IMR-90 (cell line): ENCODE data around the gene TRAF3IP1.

ENCODE experiments used
- CTCF ChIP-seq: conservative IDR thresholded peaks from 2 replicates; pipeline ENCODE4 v1.5.1; 2012; ENCODE audit warnings: mild to moderate bottlenecking, low read depth, low read length, improper control_type of control experiment
- FOS ChIP-seq: fragments of 150-350 bp; IDR thresholded peaks from 2 replicates; pipeline ENCODE4 v1.6.1; 2016; ENCODE audit warnings: low read depth, low read length
- MAFK ChIP-seq: IDR thresholded peaks from 2 replicates; pipeline ENCODE4 v1.6.1; 2012; ENCODE audit warnings: low read depth, low read length, improper control_type of control experiment
- MAZ ChIP-seq: IDR thresholded peaks from 2 replicates; pipeline ENCODE4 v1.6.1; 2012; ENCODE audit warnings: low read depth, mild to moderate bottlenecking, low read length, improper control_type of control experiment, moderate library complexity, borderline replicate concordance
- MXI1 ChIP-seq: IDR thresholded peaks from 2 replicates; pipeline ENCODE4 v1.6.1; 2012; ENCODE audit warnings: low read depth, mild to moderate bottlenecking, low read length, moderate library complexity, borderline replicate concordance
- NFE2L2 ChIP-seq: fragments of 150-350 bp; IDR thresholded peaks from 2 replicates; pipeline ENCODE4 v1.6.1; 2016; ENCODE audit warnings: low read depth, mild to moderate bottlenecking, low read length
- POLR2A ChIP-seq: IDR thresholded peaks from 2 replicates; pipeline ENCODE4 v1.6.1; 2012; ENCODE audit warnings: mild to moderate bottlenecking, low read depth, low read length
- RAD21 ChIP-seq: IDR thresholded peaks from 2 replicates; pipeline ENCODE4 v1.6.1; 2012; ENCODE audit warnings: low read length, improper control_type of control experiment
- RCOR1 ChIP-seq: IDR thresholded peaks from 2 replicates; pipeline ENCODE4 v1.6.1; 2012; ENCODE audit warnings: mild to moderate bottlenecking, low read length, improper control_type of control experiment; ENCODE audit not compliant: insufficient replicate concordance
- RFX5 ChIP-seq: IDR thresholded peaks from 2 replicates; pipeline ENCODE4 v1.8.0; 2012; ENCODE audit warnings: low read depth, mild to moderate bottlenecking, low read length, moderate library complexity
- SMC3 ChIP-seq: fragments of 150-350 bp; IDR thresholded peaks from 2 replicates; pipeline ENCODE4 v1.6.1; 2016; ENCODE audit warnings: low read depth, mild to moderate bottlenecking, antibody characterized with exemption, low read length, moderate library complexity
- TF ChIP-seq, protein P1 (sequence below): fragments of 150-350 bp; IDR thresholded peaks from 2 replicates; pipeline ENCODE4 v1.6.1; 2017; ENCODE audit warnings: mild to moderate bottlenecking, antibody characterized with exemption, low read length, low read depth

DNA sequence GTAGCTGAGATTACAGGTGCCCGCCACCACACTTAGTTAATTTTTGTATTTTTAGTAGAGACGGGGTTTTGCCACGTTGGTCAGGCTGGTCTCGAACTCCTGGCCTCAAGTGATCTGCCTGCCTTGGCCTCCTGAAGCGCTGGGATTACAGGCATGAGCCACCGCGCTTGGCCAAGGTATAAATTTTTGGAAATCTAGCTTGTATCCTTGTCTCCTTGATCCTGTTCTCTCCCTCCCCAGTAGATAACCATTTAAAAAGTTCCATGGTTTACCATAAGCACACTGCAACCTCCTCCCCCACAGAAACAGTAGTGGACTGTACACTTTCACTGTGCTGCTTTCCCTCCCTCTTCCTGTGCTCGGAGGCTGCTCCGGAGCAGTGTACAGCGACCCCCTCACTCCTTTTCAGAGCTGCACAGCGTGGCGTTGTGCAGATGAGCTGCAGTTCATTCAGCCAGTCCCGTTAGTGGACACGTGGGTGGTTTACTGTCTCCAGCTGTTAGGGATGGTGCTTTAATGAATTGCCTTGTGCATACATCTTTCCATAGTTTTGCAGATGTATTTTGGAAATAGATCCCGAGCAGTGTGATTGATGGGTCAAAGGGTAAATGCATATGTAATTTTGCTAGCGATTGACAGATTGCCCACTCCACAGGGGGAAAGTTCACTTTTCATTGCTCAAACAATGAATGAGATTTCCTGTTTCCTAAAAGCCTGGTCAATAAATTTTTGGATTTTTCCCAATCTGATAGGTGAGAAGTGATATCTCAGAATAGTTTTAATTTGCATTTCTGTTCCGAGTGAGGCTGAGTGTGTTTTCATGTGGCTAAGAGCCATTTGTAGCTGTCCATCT lies 121.2 kb downstream of the TRAF3IP1 start:
- TF ChIP-seq CTCF: no peak
- TF ChIP-seq, protein P1, sequence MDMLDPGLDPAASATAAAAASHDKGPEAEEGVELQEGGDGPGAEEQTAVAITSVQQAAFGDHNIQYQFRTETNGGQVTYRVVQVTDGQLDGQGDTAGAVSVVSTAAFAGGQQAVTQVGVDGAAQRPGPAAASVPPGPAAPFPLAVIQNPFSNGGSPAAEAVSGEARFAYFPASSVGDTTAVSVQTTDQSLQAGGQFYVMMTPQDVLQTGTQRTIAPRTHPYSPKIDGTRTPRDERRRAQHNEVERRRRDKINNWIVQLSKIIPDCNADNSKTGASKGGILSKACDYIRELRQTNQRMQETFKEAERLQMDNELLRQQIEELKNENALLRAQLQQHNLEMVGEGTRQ: no peak
- no peak for TF ChIP-seq RAD21
- no peak for TF ChIP-seq POLR2A
- TF ChIP-seq FOS: no peak
- no peak for TF ChIP-seq MAZ
- no peak for TF ChIP-seq RFX5
- TF ChIP-seq MXI1: no peak
- no peak for TF ChIP-seq RCOR1
- TF ChIP-seq NFE2L2: no peak
- TF ChIP-seq MAFK: no peak
- TF ChIP-seq SMC3: no peak
